ENCODE results near the gene CEP19.

The CEP19 gene

GRCh38 chr3:196712514-196713413, 714 bp upstream of the CEP19 start:
- peak; percentile 61 for DNase-seq
- in situ Hi-C loops (cut with MboI; ENCODE audit: low pct_unique_long_range_greater_than_20kb, low sequenced_read_pairs) = no loop called here

- no peak for DNase-seq
- in situ Hi-C loops (cut with MboI; ENCODE audit: low pct_unique_long_range_greater_than_20kb, low sequenced_read_pairs) = no loop called here
These were observed 3.6 kb downstream of the CEP19 start for GRCh38 chr3:196708467-196708866.

GRCh38 chr3:196707566-196707965, 4.5 kb downstream of the CEP19 start:
- in situ Hi-C loops (cut with MboI; ENCODE audit: low pct_unique_long_range_greater_than_20kb, low sequenced_read_pairs) = no loop called here

GRCh38 chr3:196706731-196707130, 5.3 kb downstream of the CEP19 start:
- in situ Hi-C loops (cut with MboI; ENCODE audit: low pct_unique_long_range_greater_than_20kb, low sequenced_read_pairs) = no loop called here
- DNase-seq = no peak

More at GRCh38 chr3:196707566-196707965, 4.5 kb downstream of the CEP19 start:
- no peak for DNase-seq

- DNase-seq = no peak
- in situ Hi-C loops (cut with MboI; ENCODE audit: low pct_unique_long_range_greater_than_20kb, low sequenced_read_pairs) = no loop called here
These were observed 5.7 kb downstream of the CEP19 start for GRCh38 chr3:196706327-196706726.

GRCh38 chr3:196700801-196701200, 11.2 kb downstream of the CEP19 start:
- DNase-seq = no peak
- in situ Hi-C loops (cut with MboI; ENCODE audit: low pct_unique_long_range_greater_than_20kb, low sequenced_read_pairs) = no loop called here

GRCh38 chr3:196699749-196700148, 12.3 kb downstream of the CEP19 start:
- in situ Hi-C loops (cut with MboI; ENCODE audit: low pct_unique_long_range_greater_than_20kb, low sequenced_read_pairs) = no loop called here
- no peak for DNase-seq

- in situ Hi-C loops (cut with MboI; ENCODE audit: low pct_unique_long_range_greater_than_20kb, low sequenced_read_pairs) = no loop called here
- no peak for DNase-seq
These were observed 14.8 kb downstream of the CEP19 start for GRCh38 chr3:196697270-196697669.

- DNase-seq = no peak
- in situ Hi-C loops (cut with MboI; ENCODE audit: low pct_unique_long_range_greater_than_20kb, low sequenced_read_pairs) = no loop called here
These were observed 16.2 kb downstream of the CEP19 start for GRCh38 chr3:196695849-196696226.

GRCh38 chr3:196694941-196695848, 16.9 kb downstream of the CEP19 start:
- in situ Hi-C loops (cut with MboI; ENCODE audit: low pct_unique_long_range_greater_than_20kb, low sequenced_read_pairs) = no loop called here
- DNase-seq = no peak

GRCh38 chr3:196694202-196694638, 17.8 kb downstream of the CEP19 start:
- peak; percentile 25 for DNase-seq
- in situ Hi-C loops (cut with MboI; ENCODE audit: low pct_unique_long_range_greater_than_20kb, low sequenced_read_pairs) = no loop called here

- DNase-seq = no peak
- in situ Hi-C loops (cut with MboI; ENCODE audit: low pct_unique_long_range_greater_than_20kb, low sequenced_read_pairs) = no loop called here
These were observed 20.7 kb downstream of the CEP19 start for GRCh38 chr3:196691386-196691785.

- DNase-seq = no peak
- in situ Hi-C loops (cut with MboI; ENCODE audit: low pct_unique_long_range_greater_than_20kb, low sequenced_read_pairs) = no loop called here
These were observed 21.9 kb downstream of the CEP19 start for GRCh38 chr3:196689941-196690660.

GRCh38 chr3:196688349-196688748, 23.7 kb downstream of the CEP19 start:
- in situ Hi-C loops (cut with MboI; ENCODE audit: low pct_unique_long_range_greater_than_20kb, low sequenced_read_pairs) = no loop called here
- peak; percentile 87 for DNase-seq

GRCh38 chr3:196686436-196686835, 25.6 kb downstream of the CEP19 start:
- DNase-seq = no peak
- in situ Hi-C loops (cut with MboI; ENCODE audit: low pct_unique_long_range_greater_than_20kb, low sequenced_read_pairs) = no loop called here

GRCh38 chr3:196684548-196685407, 27.3 kb downstream of the CEP19 start:
- in situ Hi-C loops (cut with MboI; ENCODE audit: low pct_unique_long_range_greater_than_20kb, low sequenced_read_pairs) = no loop called here
- DNase-seq = peak; percentile 97

GRCh38 chr3:196677931-196678330, 34.1 kb downstream of the CEP19 start:
- no peak for DNase-seq
- in situ Hi-C loops (cut with MboI; ENCODE audit: low pct_unique_long_range_greater_than_20kb, low sequenced_read_pairs) = no loop called here

- in situ Hi-C loops (cut with MboI; ENCODE audit: low pct_unique_long_range_greater_than_20kb, low sequenced_read_pairs) = no loop called here
- no peak for DNase-seq
These were observed 34.7 kb downstream of the CEP19 start for GRCh38 chr3:196677353-196677752.

Measured in KBM-7 (cell line).